ENCODE data around the gene EPHA5.

EPHA5 gene

GRCh38 chr4:65597697-65598096 is 72.6 kb downstream of the EPHA5 start:
- Histone ChIP-seq H3K4me1 (ENCODE audit: control insufficient read depth, insufficient read depth, low read length) (no peaks in the 10 kb centered on the region), H3K9me3 (ENCODE audit: control insufficient read depth, insufficient read depth, low read depth, low read length) (no peaks in the 10 kb centered on the region), H3K4me3 (ENCODE audit: low read depth, low read length) (no peak overlapping the region), H3K27ac (ENCODE audit: extremely low read depth, low read depth, low read length) (no peak overlapping the region), H3K36me3 (ENCODE audit: control insufficient read depth in 2 of 2, insufficient read depth in 1 of 2, low read length in 2 of 2) (no peaks in the 10 kb centered on the region)
- TF ChIP-seq ZNF24 (tag by site-specific recombination; IDR thresholded peaks at IDR 0.05) (no peak), ZNF416 (tag by site-specific recombination; IDR thresholded peaks at IDR 0.05) (no peak), HOXD13 (CRISPR knock-in tag; IDR thresholded peaks at IDR 0.05; ENCODE audit: borderline replicate concordance) (no peak), ZNF529 (tag by site-specific recombination; IDR thresholded peaks at IDR 0.05; ENCODE audit: insufficient replicate concordance) (no peak), ZFHX2 (tag by site-specific recombination; conservative IDR thresholded peaks at IDR 0.05) (no peak), ZNF707 (tag by site-specific recombination; IDR thresholded peaks at IDR 0.05) (no peak), ZNF585B (tag by site-specific recombination; IDR thresholded peaks at IDR 0.05) (no peak), ZNF704 (tag by site-specific recombination; IDR thresholded peaks at IDR 0.05) (no peak), ZIC2 (tag by site-specific recombination; IDR thresholded peaks at IDR 0.05) (no peak), ZNF155 (tag by site-specific recombination; IDR thresholded peaks at IDR 0.05) (no peak), FEZF1 (tag by site-specific recombination; IDR thresholded peaks at IDR 0.05) (no peak), ZNF473 (tag by site-specific recombination; IDR thresholded peaks at IDR 0.05) (no peak), GLI4 (tag by site-specific recombination; IDR thresholded peaks at IDR 0.05) (no peak), ZNF10 (tag by site-specific recombination; IDR thresholded peaks at IDR 0.05) (no peak), ZNF645 (tag by site-specific recombination; IDR thresholded peaks at IDR 0.05) (no peak), ZNF837 (tag by site-specific recombination; IDR thresholded peaks at IDR 0.05) (no peak)
- ChIA-PET CTCF (no interaction called here), POLR2A (no interaction called here)

GRCh38 chr4:65592089-65592488 is 78.2 kb downstream of the EPHA5 start:
- Histone ChIP-seq H3K9me3 (ENCODE audit: control insufficient read depth, insufficient read depth, low read depth, low read length) (no peaks in the 10 kb centered on the region), H3K36me3 (ENCODE audit: control insufficient read depth in 2 of 2, insufficient read depth in 1 of 2, low read length in 2 of 2) (no peaks in the 10 kb centered on the region), H3K4me1 (ENCODE audit: control insufficient read depth, insufficient read depth, low read length) (no peaks in the 10 kb centered on the region), H3K4me3 (ENCODE audit: low read depth, low read length) (no peak overlapping the region), H3K27ac (ENCODE audit: extremely low read depth, low read depth, low read length) (no peak overlapping the region)
- CTCF ChIA-PET: interaction anchor here (0.6 kb wide), 1 partner anchor 17 kb away, joined by 3 read pairs; no protein-coding TSS in a partner anchor
- POLR2A ChIA-PET: interaction anchor here (0.9 kb wide), 1 partner anchor 78 kb away, joined by 3 read pairs; the partner anchor contains the start of gene EPHA5
- no peak for TF ChIP-seq ZNF248 (tag by site-specific recombination; IDR thresholded peaks at IDR 0.05)
- no peak for TF ChIP-seq ZNF16 (tag by site-specific recombination; IDR thresholded peaks at IDR 0.05; ENCODE audit: low read depth)
- no peak for TF ChIP-seq ZNF280C (tag by site-specific recombination; IDR thresholded peaks at IDR 0.05)
- no peak for TF ChIP-seq ZNF155 (tag by site-specific recombination; IDR thresholded peaks at IDR 0.05)
- TF ChIP-seq ZNF843 (tag by site-specific recombination; IDR thresholded peaks at IDR 0.05): no peak
- no peak for TF ChIP-seq ZSCAN16 (tag by site-specific recombination; IDR thresholded peaks at IDR 0.05)
- TF ChIP-seq SALL2 (tag by site-specific recombination; IDR thresholded peaks at IDR 0.05; ENCODE audit: borderline replicate concordance): no peak
- TF ChIP-seq ZNF585B (tag by site-specific recombination; IDR thresholded peaks at IDR 0.05): no peak
- TF ChIP-seq ZBTB1 (tag by site-specific recombination; IDR thresholded peaks at IDR 0.05): no peak
- TF ChIP-seq ZNF529 (tag by site-specific recombination; IDR thresholded peaks at IDR 0.05; ENCODE audit: insufficient replicate concordance): no peak
- no peak for TF ChIP-seq ZNF792 (tag by site-specific recombination; IDR thresholded peaks at IDR 0.05)
- no peak for TF ChIP-seq ZNF138 (tag by site-specific recombination; IDR thresholded peaks at IDR 0.05; ENCODE audit: borderline replicate concordance)
- no peak for TF ChIP-seq ZNF610 (tag by site-specific recombination; IDR thresholded peaks at IDR 0.05; ENCODE audit: borderline replicate concordance)
- no peak for TF ChIP-seq GLI2 (tag by site-specific recombination; IDR thresholded peaks at IDR 0.05; ENCODE audit: borderline replicate concordance, low read depth)
- no peak for TF ChIP-seq TSHZ1 (tag by site-specific recombination; IDR thresholded peaks at IDR 0.05; ENCODE audit: borderline replicate concordance)
- TF ChIP-seq SCRT2 (tag by site-specific recombination; IDR thresholded peaks at IDR 0.05): no peak

Data from HEK293 (cell line).